ENCODE results near the gene WDR37. TPM values are rescaled to one million over a fixed set of nuclear protein-coding genes. Genes with fewer than 3 reads are reported as not detected.

The WDR37 gene
- total and polyA plus RNA-seq, 9 of the 15 experiments (the other 6 are each of a cell fraction or from before 2014, with no cell fraction given), result 2.3 to 11.6 (median 6.7) TPM

- TF ChIP-seq CCAR2 (IDR thresholded peaks at IDR 0.05; ENCODE audit: low read depth, low read length) (no peak), MYC (IDR thresholded peaks at IDR 0.05; ENCODE audit: low read depth, low read length) (peak; percentile 97), MYC (CRISPR knock-in tag; IDR thresholded peaks at IDR 0.05; ENCODE audit: borderline replicate concordance, low read depth) (no peak), L3MBTL2 (IDR thresholded peaks at IDR 0.05) (peak; percentile 88), TAF1 (IDR thresholded peaks at IDR 0.05; ENCODE audit: control insufficient read depth, extremely low read depth, insufficient read depth, low read length, severe bottlenecking) (peak; percentile 49), EP300 (IDR thresholded peaks at IDR 0.05; ENCODE audit: low read length) (0 out of 2 replicates have a peak, but pooled peaks have one; percentile 23), KDM5B (IDR thresholded peaks at IDR 0.05; ENCODE audit: insufficient replicate concordance, low read depth, low read length) (peak; percentile 80), GATA2 (CRISPR knock-in tag; IDR thresholded peaks at IDR 0.05) (no peak), POLR2AphosphoS5 (IDR thresholded peaks at IDR 0.05; ENCODE audit: control insufficient read depth, insufficient read depth, low read depth, low read length) (peak; percentile 58), POU5F1 (IDR thresholded peaks at IDR 0.05; ENCODE audit: borderline replicate concordance, low read depth, low read length, partially characterized antibody) (no peak), C11orf30 (IDR thresholded peaks at IDR 0.05; ENCODE audit: low read depth) (peak; percentile 85), TCF7L2 (IDR thresholded peaks at IDR 0.05; ENCODE audit: low read depth, low read length) (peak; percentile 17; the same call in 1 of the 2 replicates), CXXC5 (CRISPR knock-in tag; IDR thresholded peaks at IDR 0.05) (peak; percentile 61), RCOR1 (IDR thresholded peaks at IDR 0.05; ENCODE audit: borderline replicate concordance in 1 of 2, low read depth in 2 of 2, low read length in 2 of 2) (peak in 1 of 2 experiments; percentile 62; a peak in 1 of 4 replicates), U2AF1 (optimal IDR thresholded peaks at IDR 0.05; ENCODE audit: low read depth, low read length) (no peak), GTF2A2 (tag; IDR thresholded peaks at IDR 0.05) (no peak), TAF7 (tag; IDR thresholded peaks at IDR 0.05) (peak; percentile 29; the same call in 1 of the 2 replicates), FOXK1 (CRISPR knock-in tag; IDR thresholded peaks at IDR 0.05; ENCODE audit: borderline replicate concordance) (0 out of 2 replicates have a peak, but pooled peaks have one; percentile 33)
- TF ChIP-seq, protein P1, sequence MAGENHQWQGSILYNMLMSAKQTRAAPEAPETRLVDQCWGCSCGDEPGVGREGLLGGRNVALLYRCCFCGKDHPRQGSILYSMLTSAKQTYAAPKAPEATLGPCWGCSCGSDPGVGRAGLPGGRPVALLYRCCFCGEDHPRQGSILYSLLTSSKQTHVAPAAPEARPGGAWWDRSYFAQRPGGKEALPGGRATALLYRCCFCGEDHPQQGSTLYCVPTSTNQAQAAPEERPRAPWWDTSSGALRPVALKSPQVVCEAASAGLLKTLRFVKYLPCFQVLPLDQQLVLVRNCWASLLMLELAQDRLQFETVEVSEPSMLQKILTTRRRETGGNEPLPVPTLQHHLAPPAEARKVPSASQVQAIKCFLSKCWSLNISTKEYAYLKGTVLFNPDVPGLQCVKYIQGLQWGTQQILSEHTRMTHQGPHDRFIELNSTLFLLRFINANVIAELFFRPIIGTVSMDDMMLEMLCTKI (IDR thresholded peaks at IDR 0.05; ENCODE audit: partially characterized antibody), result no peak
- TF ChIP-seq, protein P2, sequence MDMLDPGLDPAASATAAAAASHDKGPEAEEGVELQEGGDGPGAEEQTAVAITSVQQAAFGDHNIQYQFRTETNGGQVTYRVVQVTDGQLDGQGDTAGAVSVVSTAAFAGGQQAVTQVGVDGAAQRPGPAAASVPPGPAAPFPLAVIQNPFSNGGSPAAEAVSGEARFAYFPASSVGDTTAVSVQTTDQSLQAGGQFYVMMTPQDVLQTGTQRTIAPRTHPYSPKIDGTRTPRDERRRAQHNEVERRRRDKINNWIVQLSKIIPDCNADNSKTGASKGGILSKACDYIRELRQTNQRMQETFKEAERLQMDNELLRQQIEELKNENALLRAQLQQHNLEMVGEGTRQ (CRISPR knock-in tag; IDR thresholded peaks at IDR 0.05), result no peak
- TF ChIP-seq, protein P3, sequence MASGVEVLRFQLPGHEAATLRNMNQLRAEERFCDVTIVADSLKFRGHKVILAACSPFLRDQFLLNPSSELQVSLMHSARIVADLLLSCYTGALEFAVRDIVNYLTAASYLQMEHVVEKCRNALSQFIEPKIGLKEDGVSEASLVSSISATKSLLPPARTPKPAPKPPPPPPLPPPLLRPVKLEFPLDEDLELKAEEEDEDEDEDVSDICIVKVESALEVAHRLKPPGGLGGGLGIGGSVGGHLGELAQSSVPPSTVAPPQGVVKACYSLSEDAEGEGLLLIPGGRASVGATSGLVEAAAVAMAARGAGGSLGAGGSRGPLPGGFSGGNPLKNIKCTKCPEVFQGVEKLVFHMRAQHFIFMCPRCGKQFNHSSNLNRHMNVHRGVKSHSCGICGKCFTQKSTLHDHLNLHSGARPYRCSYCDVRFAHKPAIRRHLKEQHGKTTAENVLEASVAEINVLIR (CRISPR knock-in tag; IDR thresholded peaks at IDR 0.05), result peak; percentile 66
- TF ChIP-seq, protein P4, sequence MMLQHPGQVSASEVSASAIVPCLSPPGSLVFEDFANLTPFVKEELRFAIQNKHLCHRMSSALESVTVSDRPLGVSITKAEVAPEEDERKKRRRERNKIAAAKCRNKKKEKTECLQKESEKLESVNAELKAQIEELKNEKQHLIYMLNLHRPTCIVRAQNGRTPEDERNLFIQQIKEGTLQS (IDR thresholded peaks at IDR 0.05), result 0 out of 2 replicates have a peak, but pooled peaks have one; percentile 39
- TF ChIP-seq, protein P4 (CRISPR knock-in tag; conservative IDR thresholded peaks at IDR 0.05), result peak; percentile 55; the same call in 1 of the 2 replicates
These were observed 103.2 kb downstream of the WDR37 start (continued) for GRCh38 chr10:1159131-1160061.

Data from K562 (cell line).